Activated CD4-positive, CD25-positive, alpha-beta regulatory T cell treated with anti-CD3 and anti-CD28 coated beads, Interleukin-2, amount 50 U/mL, for 16 hours (primary cell): ENCODE data around the gene LRMDA.

ENCODE experiments used
- DNase-seq: peaks from one replicate; pipeline ENCODE4 v3.0.0-alpha.2; 2020; ENCODE audit warnings: low read depth, low spot score

The LRMDA gene

DNA sequence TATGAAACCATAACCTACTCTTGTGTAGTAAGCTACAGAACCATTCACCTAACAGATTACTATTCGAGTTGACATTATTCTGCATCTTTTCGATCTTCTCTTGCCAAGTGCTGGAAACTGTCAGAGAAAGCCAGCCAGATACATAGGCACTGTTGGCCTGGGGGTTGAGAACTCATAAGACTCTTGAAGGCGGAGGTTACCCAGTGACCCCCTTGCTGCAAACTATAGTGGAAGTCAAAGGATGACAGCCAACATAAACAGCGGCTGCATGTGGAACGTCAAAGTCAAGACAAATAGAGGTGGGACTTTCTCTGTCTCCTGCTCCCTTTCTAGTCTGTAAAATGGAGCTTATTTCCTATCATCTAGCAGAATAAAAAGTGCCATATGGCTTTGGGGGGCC, 394.2 kb downstream of the LRMDA start:
- no peak for DNase-seq

DNA sequence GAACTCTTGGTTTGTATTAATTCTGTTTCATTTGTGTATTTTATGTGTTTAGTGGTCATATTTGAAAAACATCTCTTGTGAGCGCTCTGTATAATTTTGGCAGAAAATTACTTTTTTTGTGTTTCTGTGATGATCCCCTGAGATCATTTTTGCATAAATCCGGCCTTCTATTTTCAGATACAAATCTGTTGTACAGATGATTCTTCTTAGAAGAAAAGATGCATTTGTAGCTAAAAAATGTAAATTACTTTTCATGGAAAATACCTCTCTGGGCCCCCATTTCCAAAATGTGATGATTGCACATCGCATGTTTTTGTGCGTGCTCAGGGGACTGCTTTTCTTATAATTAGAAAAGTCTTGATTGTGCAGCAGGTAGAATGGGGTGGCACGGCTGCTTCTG, 395.4 kb downstream of the LRMDA start:
- DNase-seq: no peak

DNA sequence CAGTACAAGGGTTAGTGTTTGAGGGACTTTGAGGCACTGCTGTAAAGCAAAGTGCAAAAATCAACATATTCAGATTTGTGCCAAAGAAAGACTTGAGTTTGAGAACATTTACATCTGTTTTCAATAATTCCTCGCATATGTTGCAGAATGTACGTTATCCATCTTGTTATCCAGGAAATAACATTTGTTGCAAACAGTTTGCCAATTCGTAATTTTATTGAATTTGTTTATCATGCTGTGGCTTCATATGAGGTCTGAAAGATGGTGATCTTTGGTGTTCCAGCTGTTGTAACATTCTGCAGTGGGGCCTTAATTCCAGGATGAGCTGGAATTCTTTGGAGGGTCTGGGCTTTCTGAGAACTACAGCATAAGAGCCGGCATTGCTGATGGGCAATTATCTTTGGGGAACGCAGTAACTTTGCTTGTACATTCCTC, 396.2 kb downstream of the LRMDA start:
- no peak for DNase-seq

DNA sequence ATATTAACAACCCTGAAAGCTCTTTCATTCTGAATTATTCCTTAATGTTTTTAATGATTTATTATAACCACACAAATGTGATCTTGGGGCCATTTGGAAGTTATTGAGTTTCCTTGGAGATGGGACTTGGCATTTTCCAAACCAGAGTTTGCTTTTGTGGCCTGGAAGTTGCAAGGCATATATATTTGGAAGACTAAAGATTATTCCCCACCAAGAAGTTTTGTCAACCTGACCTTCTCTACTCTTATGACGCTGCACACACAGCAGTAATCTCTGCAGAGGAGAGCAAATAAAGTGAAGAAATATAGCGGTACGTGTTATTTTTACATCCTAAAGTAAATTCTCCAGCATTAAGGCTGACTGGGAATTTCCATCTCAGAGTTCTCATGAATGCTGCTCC, 397.0 kb downstream of the LRMDA start:
- no peak for DNase-seq

DNA sequence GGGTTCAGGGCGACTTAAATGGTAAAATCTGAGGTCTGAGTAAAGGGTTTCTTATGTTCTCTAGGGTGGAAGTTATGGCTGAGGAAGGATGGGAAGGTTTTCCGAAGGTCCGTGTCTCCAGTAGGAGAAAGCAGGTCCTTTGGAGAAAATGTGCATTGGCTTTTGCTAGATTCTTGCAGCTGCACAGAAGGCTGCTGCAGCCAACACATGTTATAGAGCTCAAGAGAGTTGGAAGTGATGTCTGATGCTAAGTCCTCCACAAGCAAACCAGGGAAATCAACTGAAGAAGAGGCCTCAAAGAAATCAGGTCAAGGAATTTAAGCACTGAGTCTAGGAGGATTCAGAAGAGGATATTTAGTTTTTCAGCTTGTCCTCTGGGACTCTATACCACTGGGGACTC, 404.6 kb downstream of the LRMDA start:
- no peak for DNase-seq

DNA sequence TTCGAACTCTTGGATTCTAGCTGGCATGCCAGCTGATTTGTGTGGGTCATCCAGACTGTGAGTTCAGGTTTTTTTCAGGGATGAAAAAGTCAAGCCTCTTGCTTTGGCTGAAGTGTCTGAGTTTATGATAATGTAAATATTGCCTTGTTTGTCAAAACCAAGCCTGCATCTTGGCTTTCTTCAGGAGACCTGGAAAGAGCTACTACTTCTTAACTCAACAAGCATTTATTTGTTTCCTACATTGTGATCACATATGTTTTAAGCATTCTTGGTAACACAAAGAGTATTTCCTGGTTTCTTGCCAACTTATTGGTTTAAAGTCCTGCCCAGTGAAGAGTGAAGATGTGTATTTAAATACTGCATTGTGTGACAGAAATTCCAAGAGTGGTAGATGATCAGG, 407.1 kb downstream of the LRMDA start:
- DNase-seq: no peak

DNA sequence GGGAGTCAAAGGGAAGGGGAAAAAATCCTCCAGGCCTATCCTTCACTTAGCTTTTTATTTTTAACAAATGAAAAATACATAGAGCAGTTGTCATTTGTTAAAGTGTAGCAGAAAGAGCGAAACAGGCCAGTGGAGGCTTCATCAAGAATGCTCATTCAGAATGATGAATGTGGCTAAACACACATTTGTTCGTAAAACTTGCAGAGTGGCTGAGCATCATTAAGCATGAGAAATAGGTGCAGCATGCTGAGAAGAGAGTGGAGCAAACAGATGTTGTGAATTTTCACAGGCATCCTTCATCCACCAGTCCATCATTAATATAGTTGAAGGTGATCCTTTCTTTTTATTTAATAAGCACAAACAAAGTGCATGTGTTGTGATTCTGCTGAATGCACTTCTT, 407.6 kb downstream of the LRMDA start:
- no peak for DNase-seq

DNA sequence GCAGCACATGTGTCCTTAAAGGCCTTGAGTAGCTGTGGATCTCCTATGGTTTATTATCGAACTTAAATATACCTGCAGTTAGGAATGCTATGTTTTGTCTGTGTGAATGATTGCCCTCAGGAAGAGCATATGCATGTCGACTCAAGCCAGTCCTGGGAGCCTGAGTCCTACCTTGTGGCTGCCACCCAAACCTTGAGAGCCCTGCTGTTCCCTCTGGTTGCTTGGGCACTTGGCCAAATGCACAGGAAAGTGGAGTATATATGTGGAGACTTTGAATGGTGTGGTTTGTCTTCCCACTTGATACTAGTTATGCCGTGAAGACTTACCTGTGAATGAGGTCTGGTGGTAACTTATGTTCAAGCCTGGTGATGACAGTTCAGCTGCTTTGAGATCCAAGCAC, 409.8 kb downstream of the LRMDA start:
- DNase-seq: no peak

DNA sequence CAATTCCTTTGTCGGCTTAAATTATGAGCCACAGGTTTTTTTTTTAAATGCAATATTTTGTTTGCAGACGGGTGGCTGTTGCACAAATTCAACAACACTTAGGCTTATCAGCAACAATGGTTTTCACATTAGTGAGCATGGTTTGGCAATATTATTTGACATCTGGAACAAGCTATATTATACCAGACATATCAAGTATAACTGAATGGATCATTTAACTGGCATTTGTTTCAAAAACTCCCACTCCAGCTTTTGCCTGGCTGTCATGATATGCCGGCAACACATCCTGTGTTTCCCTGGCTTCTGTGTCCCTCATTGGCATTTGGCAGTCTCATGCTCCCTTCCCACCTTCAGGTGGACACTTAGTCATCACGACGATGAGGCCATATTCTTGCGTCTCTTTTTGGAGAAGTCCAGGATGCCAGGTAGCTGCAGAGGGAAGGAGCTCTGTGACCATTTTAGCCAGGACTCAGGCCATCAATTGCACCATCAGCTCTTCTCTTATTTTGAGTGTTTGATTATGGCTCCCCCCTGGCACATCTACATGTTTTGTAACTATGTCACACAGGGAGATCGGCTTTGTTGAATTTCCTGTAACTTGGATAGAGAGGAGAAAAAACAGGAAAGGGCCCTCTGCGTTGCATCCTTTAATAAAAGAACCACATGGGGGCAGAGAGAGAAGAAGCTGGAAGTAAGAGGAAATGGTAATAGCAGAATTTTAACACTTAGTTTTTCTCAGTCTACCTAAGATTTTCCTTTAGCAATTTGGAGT, 413.9 kb downstream of the LRMDA start:
- no peak for DNase-seq

DNA sequence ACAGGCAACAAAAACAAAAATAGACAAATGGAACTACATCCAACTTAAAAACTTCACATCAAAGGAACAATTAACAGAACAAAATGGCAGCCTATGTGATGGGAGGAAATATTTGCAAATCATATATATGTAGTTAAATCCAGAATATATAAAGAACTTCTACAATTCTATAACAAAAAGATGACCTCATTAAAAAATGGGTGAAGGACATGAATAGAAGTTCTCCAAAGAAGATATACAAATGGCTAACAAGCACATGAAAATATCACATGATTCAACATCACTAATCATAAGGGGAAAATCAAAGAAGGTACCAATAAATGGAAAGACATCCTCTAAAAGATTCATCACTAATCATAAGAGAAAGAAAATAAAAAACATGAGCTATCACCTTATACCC, 416.1 kb downstream of the LRMDA start:
- no peak for DNase-seq

DNA sequence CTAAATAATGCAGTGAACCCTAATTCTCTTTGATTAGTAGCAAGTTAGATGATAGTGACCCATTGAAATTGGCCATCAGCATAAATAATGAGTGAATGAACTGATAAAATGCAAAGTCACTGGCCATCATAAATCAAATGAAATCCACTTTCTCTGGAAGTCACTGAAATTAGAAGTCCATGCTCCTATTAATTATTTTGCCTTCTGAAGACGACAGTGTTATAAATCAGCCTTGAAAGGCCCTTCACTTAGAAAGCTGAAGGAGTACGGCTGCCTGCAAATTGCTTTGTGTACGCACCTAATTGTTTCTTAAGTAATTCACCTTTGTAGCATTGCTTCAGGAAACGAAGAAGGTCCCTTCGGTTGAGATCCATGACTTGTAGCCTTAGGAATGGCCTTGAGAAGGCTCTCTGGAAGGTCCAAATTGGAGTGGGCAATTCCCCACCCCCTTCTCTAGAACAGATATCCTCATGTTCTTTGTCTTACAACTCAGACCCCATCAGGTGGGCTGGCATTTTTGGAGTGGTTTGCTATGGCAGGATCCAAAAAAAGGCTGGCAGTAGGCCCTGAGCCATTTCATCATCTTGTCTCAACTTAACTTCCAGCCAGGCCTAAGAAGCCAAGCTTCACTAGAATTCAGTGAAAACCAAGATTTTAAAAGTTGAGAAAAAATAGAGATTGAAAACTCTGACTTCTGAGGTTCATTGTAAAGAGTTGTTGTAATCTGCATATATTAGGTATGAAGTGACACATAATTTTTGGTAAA, 420.3 kb downstream of the LRMDA start:
- DNase-seq: no peak

DNA sequence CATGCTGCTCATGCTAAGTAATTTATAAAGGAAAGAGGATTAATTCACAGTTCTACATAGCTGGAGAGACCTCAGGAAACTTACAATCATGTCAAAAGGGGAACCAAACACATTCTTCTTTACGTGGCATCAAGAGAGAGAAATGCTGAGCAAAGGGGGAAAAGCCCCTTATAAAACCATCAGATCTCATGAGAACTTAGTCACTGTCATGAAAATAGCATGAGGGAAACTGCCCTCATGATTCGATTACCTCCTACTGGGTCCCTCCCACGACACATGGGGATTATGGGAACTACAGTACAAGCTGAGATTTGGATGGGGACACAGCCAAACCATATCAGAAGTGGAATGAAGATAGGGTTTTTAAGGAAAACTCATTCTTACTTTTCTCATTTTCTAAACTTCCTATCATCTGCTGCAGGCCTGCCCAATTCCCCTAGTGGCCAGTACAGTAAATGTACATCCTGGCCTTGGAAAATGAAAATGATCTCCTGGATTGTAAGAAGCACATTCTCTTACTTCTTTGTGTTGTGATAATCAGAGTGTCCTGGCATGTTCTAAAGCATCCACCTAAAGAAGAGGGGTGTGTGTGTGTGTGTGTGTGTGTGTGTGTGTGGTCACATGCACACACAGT, 421.5 kb downstream of the LRMDA start:
- no peak for DNase-seq

DNA sequence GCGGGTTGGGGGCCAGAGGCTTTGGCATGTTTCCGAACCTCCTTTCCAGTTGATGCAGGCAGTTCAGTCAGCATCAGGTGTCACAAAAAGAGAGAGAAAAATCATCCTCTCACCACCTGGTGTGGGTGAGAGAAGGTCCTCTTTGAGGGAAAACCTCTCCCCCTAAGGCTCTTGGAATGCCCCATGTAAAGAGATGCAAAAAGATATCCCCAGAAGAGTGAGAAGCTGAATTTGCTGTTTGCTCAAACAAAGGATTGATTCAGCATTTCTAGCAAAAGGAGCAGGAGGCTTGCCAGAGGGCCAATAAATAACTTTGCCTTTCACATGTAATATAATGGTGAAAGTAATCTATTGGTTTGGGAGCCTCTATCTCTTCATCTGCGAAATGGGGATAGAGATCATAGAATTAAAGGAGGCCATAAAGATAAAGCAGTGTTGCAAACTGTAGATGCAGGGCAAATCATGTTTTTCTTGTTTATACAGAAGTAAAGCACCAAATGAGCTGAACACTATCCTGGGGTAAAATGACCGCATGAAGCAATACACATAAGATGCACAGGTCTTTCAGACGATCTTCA, 425.9 kb downstream of the LRMDA start:
- DNase-seq: no peak

DNA sequence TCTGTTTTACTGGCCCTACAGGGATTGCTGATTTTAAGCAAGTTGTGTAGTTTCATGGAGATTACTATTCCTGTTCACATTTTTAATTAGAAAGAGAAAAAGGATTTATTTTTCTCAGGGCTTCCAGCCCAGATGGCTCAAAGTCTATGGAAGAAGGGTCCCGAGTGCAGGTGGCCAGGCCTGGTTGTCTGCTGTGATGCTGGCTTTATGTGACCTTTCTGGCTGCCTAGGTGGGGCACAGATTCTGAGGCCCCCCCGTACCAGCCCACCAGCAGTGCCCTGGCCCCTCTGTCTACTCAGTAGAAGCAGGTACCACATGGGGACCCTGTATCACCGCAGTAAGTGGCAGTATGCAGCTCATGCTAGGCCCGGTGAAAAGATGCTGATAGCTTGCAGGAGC, 426.5 kb downstream of the LRMDA start:
- no peak for DNase-seq

DNA sequence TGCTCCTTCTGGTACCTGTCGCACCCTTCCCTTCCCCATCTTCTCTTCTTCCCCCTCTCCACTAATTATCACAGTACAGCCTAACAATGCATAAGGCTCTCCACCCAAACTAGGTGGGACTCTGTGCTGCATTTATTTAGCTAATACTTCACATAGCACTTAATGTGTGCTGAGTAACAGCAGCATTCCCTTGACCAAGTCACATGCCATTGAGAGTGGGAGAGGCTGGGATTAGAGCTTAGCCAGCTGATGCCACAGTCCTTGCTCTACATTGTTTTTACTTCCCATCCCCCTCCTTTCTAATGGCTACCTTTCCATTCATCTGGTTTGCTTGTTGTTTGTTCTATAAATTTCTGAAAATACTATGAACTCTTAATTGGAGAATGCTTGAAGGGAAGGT, 426.9 kb downstream of the LRMDA start:
- DNase-seq: no peak

DNA sequence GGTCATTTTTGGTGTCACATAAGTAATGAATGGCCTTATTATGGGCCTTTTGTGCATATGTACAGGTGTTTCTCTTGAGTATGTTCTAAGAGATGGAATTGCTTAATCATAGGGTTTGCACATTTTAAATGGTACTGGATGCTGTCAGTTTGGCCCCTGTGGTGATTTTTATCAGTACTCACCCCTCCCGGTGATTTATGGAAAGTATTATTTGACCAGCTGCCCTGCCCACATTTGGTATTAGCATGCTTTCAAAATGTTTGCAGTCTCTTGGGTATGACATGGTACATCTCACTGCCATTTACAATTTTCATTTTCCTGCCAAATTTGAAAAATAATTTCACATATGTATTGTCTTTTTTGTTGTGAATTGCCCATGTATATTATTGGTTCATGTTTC, 427.7 kb downstream of the LRMDA start:
- no peak for DNase-seq

DNA sequence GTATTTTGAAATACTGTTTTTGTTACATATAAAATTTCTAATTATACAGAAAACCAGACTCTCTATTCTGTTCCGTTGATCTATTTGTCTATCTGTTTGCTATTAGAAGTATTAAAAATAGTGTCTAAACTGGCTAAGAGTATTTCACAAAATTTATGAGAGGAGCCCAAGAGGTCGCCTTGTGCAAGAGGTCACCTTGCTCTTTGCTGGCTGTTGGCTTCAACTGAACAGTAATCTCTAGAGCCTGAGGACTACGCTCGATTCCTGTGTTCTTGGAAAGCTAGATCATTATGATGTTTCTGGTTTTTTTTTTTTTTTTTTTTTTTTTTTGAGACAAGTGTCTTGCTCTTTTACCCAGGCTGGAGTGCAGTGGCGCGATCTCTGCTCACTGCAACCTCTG, 428.6 kb downstream of the LRMDA start:
- no peak for DNase-seq

DNA sequence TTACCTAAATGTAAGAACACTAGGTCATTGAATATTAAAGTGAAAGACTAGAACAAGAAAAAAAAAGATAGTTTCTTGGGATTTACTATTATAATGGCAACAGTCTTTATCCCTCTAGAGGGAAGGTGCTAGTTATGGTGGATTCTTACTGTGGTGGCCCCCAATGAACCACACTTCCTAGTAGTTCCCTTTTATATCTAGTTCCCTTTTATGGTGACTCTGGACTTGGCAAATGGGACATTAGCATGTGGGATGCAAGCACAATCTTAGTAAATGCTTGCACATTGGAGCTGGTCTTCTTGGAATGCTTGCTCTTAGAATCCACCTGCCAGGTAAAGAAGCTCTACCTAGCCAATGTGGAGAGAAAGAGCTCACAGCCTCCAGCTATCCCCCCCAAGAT, 430.2 kb downstream of the LRMDA start:
- DNase-seq: no peak

DNA sequence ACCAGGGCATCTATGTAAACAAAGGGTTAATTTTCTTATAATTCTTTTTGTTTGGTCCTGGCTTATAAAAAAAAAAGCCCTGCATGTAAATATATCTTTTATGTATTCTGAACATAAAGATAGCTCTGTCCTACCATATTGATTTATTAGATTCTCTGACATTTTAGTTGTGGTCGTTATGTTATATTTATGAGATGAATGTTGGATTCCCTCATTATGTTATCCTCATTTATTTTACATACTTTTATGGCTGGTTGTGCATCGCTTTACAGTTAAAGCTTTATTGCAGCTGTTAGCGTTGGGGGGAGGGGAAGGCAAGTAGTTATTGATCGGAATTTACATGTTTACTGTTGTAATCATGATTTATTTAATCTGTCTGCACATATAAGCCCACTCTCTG, 431.5 kb downstream of the LRMDA start:
- DNase-seq: no peak

DNA sequence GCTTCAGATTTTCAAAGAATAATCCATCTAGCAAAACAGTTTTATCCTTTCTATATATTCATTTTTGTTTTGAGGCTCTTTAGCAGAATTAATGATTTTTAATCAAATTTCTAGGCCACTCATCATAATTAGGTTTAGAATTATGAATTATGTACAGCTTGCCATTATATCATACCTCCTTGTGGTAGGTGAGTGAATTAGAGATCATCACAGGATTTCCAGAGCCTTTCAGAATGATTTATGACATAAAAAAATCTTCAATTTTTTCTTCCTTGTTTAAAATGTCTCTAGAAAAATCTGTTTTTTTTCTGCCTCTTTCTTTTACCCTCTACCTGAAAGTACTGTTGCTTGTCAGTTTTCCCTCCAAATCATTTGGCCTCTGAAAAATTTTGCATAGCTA, 433.3 kb downstream of the LRMDA start:
- DNase-seq: no peak

DNA sequence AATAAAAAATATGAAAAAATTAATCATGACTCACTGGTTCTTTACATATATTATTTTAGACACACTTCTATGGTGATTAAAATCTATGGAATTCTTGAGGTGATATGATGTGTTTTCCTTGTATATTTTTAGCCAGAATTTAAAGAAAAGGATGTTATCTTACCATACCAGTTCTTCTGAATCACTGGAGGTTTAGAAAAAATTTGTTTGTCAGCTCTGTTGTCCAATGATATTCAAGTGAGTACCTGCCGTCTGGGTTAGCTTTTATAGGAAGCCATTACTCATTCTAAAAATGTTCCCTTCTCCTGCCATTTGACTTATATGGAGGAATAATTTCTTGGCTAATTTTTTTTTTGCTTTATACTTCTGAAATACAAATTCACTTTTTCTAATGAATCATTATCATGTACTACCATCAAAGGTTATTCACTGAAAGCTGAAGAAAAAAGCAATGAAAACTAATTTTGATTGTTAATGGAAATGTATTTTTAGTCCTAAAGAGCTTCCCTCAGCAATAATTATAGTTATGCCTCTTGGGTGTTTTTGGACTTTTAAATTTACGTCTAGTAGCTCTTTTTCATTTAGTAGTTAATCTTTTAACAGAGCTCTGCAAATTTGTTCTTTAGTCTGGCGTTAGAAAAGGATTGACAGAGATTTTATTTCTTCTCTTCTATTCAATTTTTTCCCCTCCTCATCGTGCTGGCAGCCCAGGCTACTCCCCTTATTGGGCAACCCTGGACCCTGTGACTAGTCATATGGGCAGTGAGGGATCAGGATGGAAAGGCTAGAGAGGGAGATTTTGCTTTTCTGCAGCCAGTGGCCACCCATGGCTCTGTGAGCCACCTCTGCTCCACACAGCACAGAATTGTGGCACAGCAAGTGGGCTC, 434.2 kb downstream of the LRMDA start:
- DNase-seq: no peak

DNA sequence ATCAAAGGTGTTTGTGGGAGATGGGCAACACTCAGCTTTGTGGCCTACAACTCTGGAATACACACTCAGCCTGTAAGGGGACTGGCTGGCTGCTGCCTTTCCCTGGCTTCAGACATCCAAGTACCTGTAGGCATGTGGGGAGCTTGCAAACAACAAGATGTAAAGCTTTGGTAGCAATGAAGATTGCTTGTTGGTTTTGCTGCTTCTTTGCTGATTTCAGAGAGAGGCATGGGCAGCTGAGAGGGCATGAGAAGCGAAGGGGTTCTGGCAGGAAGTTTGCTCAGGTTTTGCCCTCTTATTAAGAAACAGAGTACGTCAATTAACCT, 434.8 kb downstream of the LRMDA start:
- DNase-seq: no peak
